Mesenteric fat pad (tissue), 1 donor: ENCODE results near the gene EMP3. TPM values are rescaled to one million over a fixed set of nuclear protein-coding genes. Genes with fewer than 3 reads are reported as not detected.

ENCODE experiments used
- DNase-seq: peaks from one replicate; pipeline ENCODE4 v3.0.0-alpha.2; 2020; ENCODE audit warnings: low spot score
- total RNA-seq: library from RNA; stranded (reverse); fragmentation: NEBNext Ultra II Directional; extraction: Animal tissue kit (Norgen Biotek cat#: 25700); gene quantifications from one replicate; pipeline ENCODE4 v1.2.1, GENCODE V29; 2021
- donor health status: DM: yes; HTN: yes; CAD: no.

The EMP3 gene
- total RNA-seq, 1 donor from 2014 or later: 91.4 TPM

DNA sequence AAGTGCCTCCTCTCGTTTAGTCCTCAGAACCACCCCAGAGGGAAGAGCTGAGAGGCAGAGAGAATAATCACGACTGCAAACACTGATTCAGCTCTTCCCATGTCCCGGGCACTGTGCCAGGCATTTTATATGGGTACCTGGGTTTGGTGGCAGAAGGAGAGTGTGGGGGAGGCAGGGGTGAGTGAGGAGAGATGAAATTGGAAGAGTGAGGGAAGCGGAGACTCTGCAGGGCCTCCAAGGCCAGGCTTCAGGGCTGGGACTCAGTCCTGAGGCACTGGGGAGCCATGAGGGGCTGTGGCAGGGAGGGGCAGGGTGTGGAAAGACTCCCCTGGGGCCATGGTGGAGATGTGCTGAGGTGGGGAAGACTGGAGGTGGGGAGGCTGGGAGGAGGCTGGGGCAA is 47.6 kb downstream of the EMP3 start:
- no peak for DNase-seq

DNA sequence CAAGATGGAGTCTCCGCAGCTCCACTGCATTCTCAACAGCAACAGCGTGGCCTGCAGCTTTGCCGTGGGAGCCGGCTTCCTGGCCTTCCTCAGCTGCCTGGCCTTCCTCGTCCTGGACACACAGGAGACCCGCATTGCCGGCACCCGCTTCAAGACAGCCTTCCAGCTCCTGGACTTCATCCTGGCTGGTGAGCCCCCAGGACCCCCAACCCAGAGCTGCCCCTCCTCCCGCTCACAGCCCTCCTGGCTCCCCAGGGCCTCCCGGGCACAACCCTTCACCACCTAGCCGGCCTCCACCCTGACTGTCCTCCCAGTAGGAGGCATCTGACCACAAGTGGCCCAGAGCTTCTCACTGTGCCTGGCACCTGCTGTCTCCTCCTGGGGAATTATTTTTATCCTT is 48.2 kb downstream of the EMP3 start:
- DNase-seq: no peak

DNA sequence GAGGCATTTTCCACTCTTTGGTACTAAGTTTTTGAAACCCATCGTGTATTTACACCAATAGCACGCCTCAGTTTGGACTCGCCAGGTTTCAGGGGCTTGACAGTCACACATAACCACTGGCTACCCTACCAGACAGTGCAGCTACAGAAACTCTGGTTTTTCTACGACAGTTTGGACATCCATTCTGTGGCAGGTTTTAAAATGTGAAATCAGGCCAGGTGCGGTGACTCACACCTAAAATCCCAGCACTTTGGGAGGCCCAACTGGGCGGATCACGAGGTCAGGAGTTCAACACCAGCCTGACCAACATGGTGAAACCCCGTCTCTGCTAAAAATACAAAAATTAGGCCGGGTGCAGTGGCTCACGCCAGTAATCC is 52.8 kb downstream of the EMP3 start:
- no peak for DNase-seq

DNA sequence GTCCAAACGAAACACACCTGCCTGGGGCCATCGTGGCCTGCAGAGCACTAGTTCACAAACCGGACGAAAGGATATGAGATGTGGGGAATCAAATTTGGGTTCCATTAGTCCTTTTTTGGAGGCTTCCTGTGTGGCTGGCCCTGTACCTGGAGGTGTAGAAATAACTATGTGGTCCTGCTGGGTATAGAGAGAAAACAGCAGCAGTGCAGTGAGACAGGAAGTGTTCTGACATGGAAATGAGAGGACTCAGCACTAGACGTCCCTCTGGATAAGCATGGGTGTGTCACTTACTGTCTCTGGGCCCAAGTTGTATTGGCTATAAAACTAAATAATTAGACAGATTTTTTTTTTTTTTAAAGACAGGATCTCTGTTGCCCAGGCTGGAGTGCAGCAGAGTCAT is 53.7 kb downstream of the EMP3 start:
- no peak for DNase-seq

Other genes starting within 250 kb of the EMP3 start
- gene PLA2G4C, start 214.7 kb upstream of the EMP3 start, total RNA-seq: 7.1 TPM
- gene LIG1, start 155.2 kb upstream of the EMP3 start, total RNA-seq: 4.7 TPM
- gene ZSWIM9, start 154.9 kb upstream of the EMP3 start, total RNA-seq: 5.3 TPM
- gene CARD8, start 69.6 kb upstream of the EMP3 start, total RNA-seq: 57.6 TPM
- gene ZNF114, start 55.5 kb upstream of the EMP3 start, total RNA-seq: 0.87 TPM
- 5.8 TPM for gene TMEM143, start 38.4 kb downstream of the EMP3 start, total RNA-seq
- gene SYNGR4, start 38.8 kb downstream of the EMP3 start, total RNA-seq: not detected
- 113 TPM for gene KDELR1, start 66.0 kb downstream of the EMP3 start, total RNA-seq
- 0.48 TPM for gene GRIN2D, start 68.1 kb downstream of the EMP3 start, total RNA-seq
- gene GRWD1, start 120.4 kb downstream of the EMP3 start, total RNA-seq: 39.0 TPM
- 1.0 TPM for gene KCNJ14, start 130.0 kb downstream of the EMP3 start, total RNA-seq
- gene CYTH2, start 143.8 kb downstream of the EMP3 start, total RNA-seq: 34.9 TPM
- gene LMTK3, start 186.3 kb downstream of the EMP3 start, total RNA-seq: 0.45 TPM
- gene SULT2B1, start 226.6 kb downstream of the EMP3 start, total RNA-seq: 0.48 TPM